H9 (cell line): ENCODE data around the gene AP1S1. TPM values are rescaled to one million over a fixed set of nuclear protein-coding genes. Genes with fewer than 3 reads are reported as not detected.

Experiments used
- DNase-seq: peaks from one replicate; pipeline ENCODE4 v3.0.0-alpha.2; 2017
- H2AFZ ChIP-seq: one replicate; pipeline ENCODE4 v1.6.1; 2013; ENCODE audit warnings: mild to moderate bottlenecking, low read length, control low read depth, moderate library complexity
- H2AK5ac ChIP-seq: 2 replicates; pipeline ENCODE4 v1.6.1; 2013; ENCODE audit warnings: low read length, control low read depth, mixed read lengths; ENCODE audit not compliant: insufficient read length
- H2BK120ac ChIP-seq: one replicate; pipeline ENCODE4 v1.6.1; 2013; ENCODE audit warnings: low read depth, mild to moderate bottlenecking, low read length, control low read depth, inconsistent platforms; ENCODE audit not compliant: poor library complexity, severe bottlenecking
- H2BK12ac ChIP-seq: 2 replicates; pipeline ENCODE4 v1.6.1; 2013; ENCODE audit warnings: low read length, control low read depth, mixed read lengths, low read depth; ENCODE audit not compliant: insufficient read length
- H2BK15ac ChIP-seq: 2 replicates; pipeline ENCODE4 v1.6.1; 2013; ENCODE audit warnings: low read depth, low read length, control low read depth
- H2BK20ac ChIP-seq: one replicate; pipeline ENCODE4 v1.6.1; 2013; ENCODE audit warnings: low read depth, mild to moderate bottlenecking, low read length, control low read depth, inconsistent platforms; ENCODE audit not compliant: poor library complexity, severe bottlenecking
- H2BK5ac ChIP-seq: 2 replicates; pipeline ENCODE4 v1.6.1; 2013; ENCODE audit warnings: low read length, control low read depth, mixed read lengths; ENCODE audit not compliant: insufficient read length
- H3K14ac ChIP-seq: 2 replicates; pipeline ENCODE4 v1.6.1; 2013; ENCODE audit warnings: low read length, control low read depth; ENCODE audit not compliant: insufficient read depth
- H3K18ac ChIP-seq: 2 replicates; pipeline ENCODE4 v1.6.1; 2013; ENCODE audit warnings: low read depth, mild to moderate bottlenecking, mixed read lengths, low read length, control low read depth; ENCODE audit not compliant: insufficient read length
- H3K23ac ChIP-seq: 2 replicates; pipeline ENCODE4 v1.6.1; 2013; ENCODE audit warnings: low read length, control low read depth, mixed read lengths, low read depth; ENCODE audit not compliant: insufficient read length
- H3K23me2 ChIP-seq: 2 replicates; pipeline ENCODE4 v1.6.1; 2013; ENCODE audit warnings: low read depth, mild to moderate bottlenecking, mixed read lengths, low read length, control low read depth; ENCODE audit not compliant: insufficient read length, poor library complexity, severe bottlenecking
- H3K27ac ChIP-seq: 2 replicates; pipeline ENCODE4 v1.5.1; 2013; ENCODE audit warnings: low read length, control low read depth, mixed read lengths, low read depth; ENCODE audit not compliant: insufficient read length
- H3K27me3 ChIP-seq: 2 replicates; pipeline ENCODE4 v1.6.1; 2013; ENCODE audit warnings: low read length, control low read depth, inconsistent platforms; ENCODE audit not compliant: insufficient read depth
- H3K4ac ChIP-seq: 2 replicates; pipeline ENCODE4 v1.6.1; 2013; ENCODE audit warnings: low read depth, mild to moderate bottlenecking, control low read depth, inconsistent platforms, low read length, moderate library complexity
- H3K4me1 ChIP-seq: 2 replicates; pipeline ENCODE4 v1.6.1; 2013; ENCODE audit warnings: low read length, control low read depth, inconsistent platforms; ENCODE audit not compliant: insufficient read depth
- H3K4me2 ChIP-seq: 2 replicates; pipeline ENCODE4 v1.6.1; 2013; ENCODE audit warnings: low read length, control low read depth, mixed read lengths; ENCODE audit not compliant: insufficient read length, insufficient read depth
- H3K56ac ChIP-seq: 2 replicates; pipeline ENCODE4 v1.6.1; 2013; ENCODE audit warnings: low read depth, mild to moderate bottlenecking, mixed read lengths, low read length, control low read depth; ENCODE audit not compliant: insufficient read length
- H3K79me1 ChIP-seq: 2 replicates; pipeline ENCODE4 v1.6.1; 2013; ENCODE audit warnings: low read depth, mild to moderate bottlenecking, moderate library complexity, low read length, control low read depth, inconsistent platforms; ENCODE audit not compliant: insufficient read depth, poor library complexity, severe bottlenecking
- H3K79me2 ChIP-seq: 2 replicates; pipeline ENCODE4 v1.6.1; 2013; ENCODE audit warnings: low read length, control low read depth, inconsistent platforms; ENCODE audit not compliant: insufficient read depth
- H3K9ac ChIP-seq: 2 replicates; pipeline ENCODE4 v1.6.1; 2013; ENCODE audit warnings: low read length, control low read depth, mixed read lengths; ENCODE audit not compliant: insufficient read length; ENCODE audit errors: extremely low read depth
- H3K9me3 ChIP-seq: one replicate; pipeline ENCODE4 v1.6.1; 2013; ENCODE audit warnings: low read depth, low read length, inconsistent platforms; ENCODE audit not compliant: control insufficient read depth
- H3T11ph ChIP-seq: one replicate; pipeline ENCODE4 v1.6.1; 2013; ENCODE audit warnings: mild to moderate bottlenecking, low read length, control low read depth, inconsistent platforms
- H4K20me1 ChIP-seq: one replicate; pipeline ENCODE4 v1.6.1; 2013; ENCODE audit not compliant: control insufficient read depth, insufficient read length, insufficient read depth
- H4K5ac ChIP-seq: 2 replicates; pipeline ENCODE4 v1.6.1; 2013; ENCODE audit warnings: low read depth, mild to moderate bottlenecking, mixed read lengths, low read length, control low read depth; ENCODE audit not compliant: insufficient read length
- H4K8ac ChIP-seq: replicated peaks from 2 replicates; pipeline ENCODE4 v1.6.1; 2013; ENCODE audit warnings: low read length, control low read depth, mixed read lengths, low read depth; ENCODE audit not compliant: insufficient read length
- H4K91ac ChIP-seq: 2 replicates; pipeline ENCODE4 v1.6.1; 2013; ENCODE audit warnings: low read depth, mild to moderate bottlenecking, moderate library complexity, mixed read lengths, low read length, control low read depth; ENCODE audit not compliant: insufficient read length
- H3K27ac Mint-ChIP-seq, 3 experiments: 2 replicates in 2 of 3; 3 replicates in 1 of 3; pipeline ENCODE4 v1.8.0; 2020 to 2021; ENCODE audit warnings: mixed read lengths in 3 of 3, mild to moderate bottlenecking in 1 of 3, moderate library complexity in 1 of 3
- H3K27me3 Mint-ChIP-seq: 2 replicates; pipeline ENCODE4 v1.8.0; 2021; ENCODE audit warnings: low read depth, mild to moderate bottlenecking, moderate library complexity, mixed read lengths
- H3K36me3 Mint-ChIP-seq, 3 experiments: 2 replicates in 2 of 3; 3 replicates in 1 of 3; pipeline ENCODE4 v1.8.0; 2020 to 2021; ENCODE audit warnings: low read depth in 3 of 3, mixed read lengths in 3 of 3; ENCODE audit not compliant: insufficient read depth in 1 of 3
- H3K4me1 Mint-ChIP-seq, 2 experiments: 2 replicates each; pipeline ENCODE4 v1.8.0; 2020; ENCODE audit warnings: mixed read lengths in 2 of 2
- H3K4me3 Mint-ChIP-seq, 2 experiments: 2 replicates in 1 of 2; 3 replicates in 1 of 2; pipeline ENCODE4 v1.8.0; 2020 to 2021; ENCODE audit warnings: mild to moderate bottlenecking in 2 of 2, mixed read lengths in 2 of 2, moderate library complexity in 1 of 2
- H3K9me3 Mint-ChIP-seq, 2 experiments: 2 replicates in 1 of 2; 3 replicates in 1 of 2; pipeline ENCODE4 v1.8.0; 2020; ENCODE audit warnings: mild to moderate bottlenecking in 2 of 2, mixed read lengths in 2 of 2, moderate library complexity in 1 of 2
- CTCF ChIP-seq: fragments of 200-600 bp; sonication (generic); conservative IDR thresholded peaks from 3 replicates; pipeline ENCODE4 v1.8.0; 2021; ENCODE audit warnings: antibody characterized with exemption, mild to moderate bottlenecking
- WGBS: extraction: QIAGEN DNeasy Blood & Tissue Kit; methylation state at CpG from one replicate; pipeline ENCODE4 v1.1.7; 2013; ENCODE audit warnings: missing lambda C conversion rate, low lambda C conversion rate, mixed read lengths; ENCODE audit not compliant: insufficient read length; ENCODE audit errors: extremely low coverage; 5-methylcytosine and 5-hydroxymethylcytosine counted together
- total RNA-seq: library from RNA; stranded (reverse); gene quantifications from 2 replicates; pipeline ENCODE4 v1.2.1, GENCODE V29; 2021

The AP1S1 gene
- total RNA-seq, 1 experiment from 2014 or later = 65.2 TPM

GRCh38 chr7:101161692-101162471 is 7.6 kb downstream of the AP1S1 start:
- H3K9ac ChIP-seq = no peak overlapping the region
- H2BK20ac ChIP-seq = no peak overlapping the region
- H4K8ac ChIP-seq = no peak overlapping the region
- H3K56ac ChIP-seq = no peak overlapping the region
- no peak overlapping the region for H4K91ac ChIP-seq
- H2BK5ac ChIP-seq = no peak overlapping the region
- no peaks in the 10 kb centered on the region; a peak in 1 of 5 replicates for H3K9me3 Mint-ChIP-seq
- no peaks in the 10 kb centered on the region for H3K9me3 ChIP-seq
- no peak overlapping the region for H2AK5ac ChIP-seq
- peaks cover 29% of the 10 kb centered on the region for H3K23me2 ChIP-seq
- H3K27me3 ChIP-seq = no peaks in the 10 kb centered on the region; the same call in 1 of the 2 replicates
- H3K4me1 ChIP-seq = peaks cover 7% of the 10 kb centered on the region; the same call in 1 of the 2 replicates
- no CpG with 5 or more reads among the region's 17 CpGs for WGBS
- H2BK12ac ChIP-seq = no peak overlapping the region
- H2BK15ac ChIP-seq = no peak overlapping the region
- H3K23ac ChIP-seq = no peak overlapping the region
- H3T11ph ChIP-seq = no peak overlapping the region
- H4K5ac ChIP-seq = no peak overlapping the region
- peaks cover 39 to 57% of the 10 kb centered on the region in 2 experiments for H3K4me1 Mint-ChIP-seq
- no peak overlapping the region for H3K18ac ChIP-seq
- no peaks in the 10 kb centered on the region for H3K79me1 ChIP-seq
- no peak overlapping the region for H3K27ac ChIP-seq
- peak overlapping the region; percentile 65 for H3K4me2 ChIP-seq
- DNase-seq = no peak
- H2BK120ac ChIP-seq = no peak overlapping the region
- H3K79me2 ChIP-seq = no peaks in the 10 kb centered on the region
- H3K36me3 Mint-ChIP-seq = peaks cover 0 to 21% (median 18%) of the 10 kb centered on the region in 3 experiments; a peak in 4 of 7 replicates
- no peaks in the 10 kb centered on the region for H4K20me1 ChIP-seq
- H3K14ac ChIP-seq = no peak overlapping the region; the same call in 1 of the 2 replicates
- peak overlapping the region in 1 of 3 experiments; percentile 92; a peak in 2 of 7 replicates for H3K27ac Mint-ChIP-seq
- TF ChIP-seq CTCF = no peak
- H2AFZ ChIP-seq = no peak overlapping the region
- no peak overlapping the region for H3K4ac ChIP-seq
- H3K4me3 Mint-ChIP-seq = peak overlapping the region; percentile 79 to 87
- H3K27me3 Mint-ChIP-seq = peaks cover 21% of the 10 kb centered on the region
